ENCODE data around the gene FAM3B.
A peak's percentile ranks its signal among the peaks of the same experiment; 100 is the strongest.

Gene FAM3B

GRCh38 chr21:41348434-41348833 is 31.8 kb downstream of the FAM3B start:
- TF ChIP-seq CTCF (IDR thresholded peaks at IDR 0.05; ENCODE audit: borderline replicate concordance, control extremely low read depth, extremely low read depth, insufficient read depth, missing control alignments) = no peak
- in situ Hi-C loops (cut with MboI; ENCODE audit: low sequenced_read_pairs, unreplicated experiment) = no loop called here
- DNase-seq (ENCODE audit: low spot score) = no peak

GRCh38 chr21:41349126-41349525 is 32.5 kb downstream of the FAM3B start:
- in situ Hi-C loops (cut with MboI; ENCODE audit: low sequenced_read_pairs, unreplicated experiment) = no loop called here
- DNase-seq (ENCODE audit: low spot score) = no peak
- no peak for TF ChIP-seq CTCF (IDR thresholded peaks at IDR 0.05; ENCODE audit: borderline replicate concordance, control extremely low read depth, extremely low read depth, insufficient read depth, missing control alignments)

GRCh38 chr21:41349619-41350390 is 33.2 kb downstream of the FAM3B start:
- no peak for TF ChIP-seq CTCF (IDR thresholded peaks at IDR 0.05; ENCODE audit: borderline replicate concordance, control extremely low read depth, extremely low read depth, insufficient read depth, missing control alignments)
- in situ Hi-C loops (cut with MboI; ENCODE audit: low sequenced_read_pairs, unreplicated experiment) = no loop called here

GRCh38 chr21:41350436-41351155 is 34.0 kb downstream of the FAM3B start:
- DNase-seq (ENCODE audit: low spot score) = peak; percentile 6
- TF ChIP-seq CTCF (IDR thresholded peaks at IDR 0.05; ENCODE audit: borderline replicate concordance, control extremely low read depth, extremely low read depth, insufficient read depth, missing control alignments) = no peak
- in situ Hi-C loops (cut with MboI; ENCODE audit: low sequenced_read_pairs, unreplicated experiment) = no loop called here

More at GRCh38 chr21:41349619-41350390, 33.2 kb downstream of the FAM3B start:
- DNase-seq (ENCODE audit: low spot score) = peak; percentile 11

- no peak for DNase-seq (ENCODE audit: low spot score)
- in situ Hi-C loops (cut with MboI; ENCODE audit: low sequenced_read_pairs, unreplicated experiment) = no loop called here
- TF ChIP-seq CTCF (IDR thresholded peaks at IDR 0.05; ENCODE audit: borderline replicate concordance, control extremely low read depth, extremely low read depth, insufficient read depth, missing control alignments) = no peak
Measured at GRCh38 chr21:41357546-41357945, 40.9 kb downstream of the FAM3B start.

- in situ Hi-C loops (cut with MboI; ENCODE audit: low sequenced_read_pairs, unreplicated experiment) = no loop called here
- no peak for DNase-seq (ENCODE audit: low spot score)
Measured at GRCh38 chr21:41358193-41359166, 41.9 kb downstream of the FAM3B start.

More at GRCh38 chr21:41358193-41359166, 41.9 kb downstream of the FAM3B start:
- no peak for TF ChIP-seq CTCF (IDR thresholded peaks at IDR 0.05; ENCODE audit: borderline replicate concordance, control extremely low read depth, extremely low read depth, insufficient read depth, missing control alignments)
